ENCODE data around the gene CHN2. TPM values are rescaled to one million over a fixed set of nuclear protein-coding genes. Genes with fewer than 3 reads are reported as not detected.
A peak's percentile ranks its signal among the peaks of the same experiment; 100 is the strongest.

Gene CHN2
- polyA plus RNA-seq, 1 of the 3 experiments (the other 2 are of a cell fraction) = 0.02 TPM

DNA sequence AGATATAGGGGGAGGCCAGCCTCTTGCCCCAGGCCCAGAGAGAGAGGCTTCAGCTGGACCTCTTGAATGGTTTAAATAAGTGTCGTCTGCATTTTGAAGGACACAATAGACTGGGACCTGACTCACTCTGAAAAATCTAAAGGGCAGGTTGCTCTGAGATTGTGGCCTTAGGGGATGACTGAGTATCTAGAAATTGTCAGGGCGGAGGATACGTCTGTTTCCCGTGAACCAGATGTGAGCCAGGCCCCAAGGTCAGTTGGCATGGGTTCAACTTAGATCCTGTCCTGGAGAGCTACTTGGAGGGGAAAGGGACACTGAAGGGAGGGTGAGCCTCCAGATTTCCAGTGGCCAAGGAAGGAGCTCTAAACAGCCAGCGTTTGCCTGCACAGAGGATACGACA lies 110.2 kb downstream of the CHN2 start (continued):
- TF ChIP-seq, protein P1, sequence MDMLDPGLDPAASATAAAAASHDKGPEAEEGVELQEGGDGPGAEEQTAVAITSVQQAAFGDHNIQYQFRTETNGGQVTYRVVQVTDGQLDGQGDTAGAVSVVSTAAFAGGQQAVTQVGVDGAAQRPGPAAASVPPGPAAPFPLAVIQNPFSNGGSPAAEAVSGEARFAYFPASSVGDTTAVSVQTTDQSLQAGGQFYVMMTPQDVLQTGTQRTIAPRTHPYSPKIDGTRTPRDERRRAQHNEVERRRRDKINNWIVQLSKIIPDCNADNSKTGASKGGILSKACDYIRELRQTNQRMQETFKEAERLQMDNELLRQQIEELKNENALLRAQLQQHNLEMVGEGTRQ (IDR thresholded peaks at IDR 0.05; ENCODE audit: borderline replicate concordance, low read depth, low read length) = no peak
- TF ChIP-seq NFIC (IDR thresholded peaks at IDR 0.05; ENCODE audit: borderline replicate concordance) (no peak), RCOR1 (IDR thresholded peaks at IDR 0.05; ENCODE audit: low read length) (peak; percentile 76), JUND (IDR thresholded peaks at IDR 0.05) (no peak), FOXJ3 (CRISPR knock-in tag; IDR thresholded peaks at IDR 0.05) (peak; percentile 93), RAD21 (IDR thresholded peaks at IDR 0.05; ENCODE audit: low read length) (no peak)
- TF ChIP-seq, protein P2, sequence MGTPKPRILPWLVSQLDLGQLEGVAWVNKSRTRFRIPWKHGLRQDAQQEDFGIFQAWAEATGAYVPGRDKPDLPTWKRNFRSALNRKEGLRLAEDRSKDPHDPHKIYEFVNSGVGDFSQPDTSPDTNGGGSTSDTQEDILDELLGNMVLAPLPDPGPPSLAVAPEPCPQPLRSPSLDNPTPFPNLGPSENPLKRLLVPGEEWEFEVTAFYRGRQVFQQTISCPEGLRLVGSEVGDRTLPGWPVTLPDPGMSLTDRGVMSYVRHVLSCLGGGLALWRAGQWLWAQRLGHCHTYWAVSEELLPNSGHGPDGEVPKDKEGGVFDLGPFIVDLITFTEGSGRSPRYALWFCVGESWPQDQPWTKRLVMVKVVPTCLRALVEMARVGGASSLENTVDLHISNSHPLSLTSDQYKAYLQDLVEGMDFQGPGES (IDR thresholded peaks at IDR 0.05; ENCODE audit: low read depth, low read length) = no peak

DNA sequence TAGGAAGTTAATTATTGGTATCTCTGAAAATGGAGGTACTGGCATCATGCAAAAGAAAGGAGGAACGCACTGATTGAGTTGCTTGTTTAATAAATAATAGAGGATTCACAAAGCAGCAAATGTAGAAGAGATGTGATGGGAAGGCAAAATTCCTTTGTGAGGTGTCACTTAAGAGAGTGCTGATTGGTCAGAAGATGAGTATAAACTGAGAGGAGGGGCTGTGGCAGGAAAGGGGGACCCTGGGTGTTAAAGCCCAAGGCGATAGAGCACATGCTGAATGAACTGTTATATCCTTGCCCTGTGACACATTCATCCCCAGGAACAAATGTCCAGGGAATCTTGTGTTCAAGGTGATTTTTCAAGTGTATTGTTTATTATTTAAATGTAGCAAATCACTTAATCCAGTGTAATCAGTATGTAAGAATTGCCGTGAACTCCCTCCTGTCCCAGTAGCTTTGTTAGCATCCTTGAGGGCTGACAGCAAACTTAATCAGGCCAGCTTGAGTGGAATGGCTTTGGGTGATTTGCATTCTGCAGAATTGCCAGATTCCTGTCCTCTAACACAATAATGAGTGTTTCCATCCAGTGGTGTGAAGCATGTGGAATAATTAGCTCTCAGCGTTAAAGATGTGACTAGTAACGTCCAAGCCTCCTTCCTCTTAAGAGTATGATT lies 111.9 kb downstream of the CHN2 start:
- Histone ChIP-seq H3K27ac (ENCODE audit: low read depth in 2 of 2, low read length in 1 of 2) (no peak overlapping the region), H4K20me1 (ENCODE audit: insufficient read depth) (no peaks in the 10 kb centered on the region), H3K4me1 (ENCODE audit: control insufficient read depth in 1 of 2, insufficient read depth in 2 of 2, low read depth in 1 of 2, low read length in 1 of 2) (peaks cover 0 to 18% of the 10 kb centered on the region in 2 experiments; a peak in 2 of 4 replicates), H3K4me3 (ENCODE audit: low read depth in 2 of 2, low read length in 1 of 2) (no peak overlapping the region), H3K36me3 (replicated peaks in 1 of 2; ENCODE audit: control insufficient read depth in 1 of 2, insufficient read depth in 2 of 2, low read length in 1 of 2) (no peaks in the 10 kb centered on the region), H2AFZ (ENCODE audit: low read depth) (no peak overlapping the region), H3F3A (replicated peaks; ENCODE audit: insufficient read depth) (no peaks in the 10 kb centered on the region), H3K9ac (no peak overlapping the region), H3K79me2 (ENCODE audit: insufficient read depth) (no peaks in the 10 kb centered on the region), H3K9me2 (no peaks in the 10 kb centered on the region), H3K4me2 (no peak overlapping the region), H3K9me3 (no peaks in the 10 kb centered on the region), H3K27me3 (ENCODE audit: insufficient read depth) (no peaks in the 10 kb centered on the region; the same call in 1 of the 2 replicates)
- POLR2A ChIA-PET = no interaction called here
- DNase-seq = no peak
- no peak for TF ChIP-seq POLR2AphosphoS5 (IDR thresholded peaks at IDR 0.05; ENCODE audit: low read depth, low read length)
- TF ChIP-seq, protein P3, sequence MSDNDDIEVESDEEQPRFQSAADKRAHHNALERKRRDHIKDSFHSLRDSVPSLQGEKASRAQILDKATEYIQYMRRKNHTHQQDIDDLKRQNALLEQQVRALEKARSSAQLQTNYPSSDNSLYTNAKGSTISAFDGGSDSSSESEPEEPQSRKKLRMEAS (IDR thresholded peaks at IDR 0.05; ENCODE audit: low read depth) = no peak
- TF ChIP-seq YY1 (IDR thresholded peaks at IDR 0.05; ENCODE audit: low read depth) = no peak
- no peak for TF ChIP-seq CHD2 (IDR thresholded peaks at IDR 0.05; ENCODE audit: low read length, partially characterized antibody)
- no peak for TF ChIP-seq MXI1 (IDR thresholded peaks at IDR 0.05; ENCODE audit: low read depth, low read length)
- TF ChIP-seq TEAD4 (IDR thresholded peaks at IDR 0.05; ENCODE audit: borderline replicate concordance, insufficient read depth) = no peak
- TF ChIP-seq JUND (IDR thresholded peaks at IDR 0.05) = no peak
- no peak for TF ChIP-seq SIN3A (IDR thresholded peaks at IDR 0.05; ENCODE audit: borderline replicate concordance, low read depth, low read length)
- TF ChIP-seq, protein P4, sequence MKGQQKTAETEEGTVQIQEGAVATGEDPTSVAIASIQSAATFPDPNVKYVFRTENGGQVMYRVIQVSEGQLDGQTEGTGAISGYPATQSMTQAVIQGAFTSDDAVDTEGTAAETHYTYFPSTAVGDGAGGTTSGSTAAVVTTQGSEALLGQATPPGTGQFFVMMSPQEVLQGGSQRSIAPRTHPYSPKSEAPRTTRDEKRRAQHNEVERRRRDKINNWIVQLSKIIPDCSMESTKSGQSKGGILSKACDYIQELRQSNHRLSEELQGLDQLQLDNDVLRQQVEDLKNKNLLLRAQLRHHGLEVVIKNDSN (IDR thresholded peaks at IDR 0.05; ENCODE audit: borderline replicate concordance, low read depth) = no peak
- TF ChIP-seq NRF1 (IDR thresholded peaks at IDR 0.05; ENCODE audit: low read depth, low read length) = no peak
- TF ChIP-seq MEF2A (IDR thresholded peaks at IDR 0.05; ENCODE audit: borderline replicate concordance, low read depth) = no peak
- TF ChIP-seq GABPA (IDR thresholded peaks at IDR 0.05; ENCODE audit: low read depth) = no peak
- TF ChIP-seq, protein P2 (IDR thresholded peaks at IDR 0.05; ENCODE audit: low read depth, low read length) = no peak
- no peak for TF ChIP-seq NFIC (IDR thresholded peaks at IDR 0.05; ENCODE audit: borderline replicate concordance)
- no peak for TF ChIP-seq RAD21 (IDR thresholded peaks at IDR 0.05; ENCODE audit: low read length)
- TF ChIP-seq RFX5 (IDR thresholded peaks at IDR 0.05; ENCODE audit: low read length) = no peak
- CTCF ChIA-PET = interaction anchor here (0.6 to 3.4 kb wide), 7 partner anchors 9 to 384 kb away, joined by 3 to 26 read pairs (median 4); no protein-coding TSS in a partner anchor
- 63% methylated on average over 5 of the region's 5 CpGs for WGBS (ENCODE audit: low lambda C conversion rate)
